Ovary (tissue), 9 donors: ENCODE data around the gene VENTX. TPM values are rescaled to one million over a fixed set of nuclear protein-coding genes. Genes with fewer than 3 reads are reported as not detected.

Experiments used
- DNase-seq, 5 donors: peaks; one replicate each; pipeline ENCODE4 v3.0.0-alpha.2; 2019 to 2020
- H3K27ac ChIP-seq, 2 donors: fragments of 200-600 bp; one replicate each; pipeline versions ENCODE4 v1.5.1 to v1.8.0; 2019 to 2022
- H3K27me3 ChIP-seq: fragments of 200-600 bp; one replicate; pipeline ENCODE4 v1.8.0; 2022
- H3K36me3 ChIP-seq: fragments of 200-600 bp; sonication (generic); one replicate; pipeline ENCODE4 v1.5.1; 2019
- H3K4me1 ChIP-seq: one replicate; pipeline ENCODE4 v1.8.1; 2013; ENCODE audit warnings: mild to moderate bottlenecking, moderate library complexity; ENCODE audit not compliant: insufficient read depth
- H3K4me3 ChIP-seq: fragments of 200-600 bp; sonication (generic); one replicate; pipeline ENCODE4 v1.5.1; 2017
- H3K9me3 ChIP-seq, 2 donors: fragments of 200-600 bp in 1 of 2; sonication (generic) in 1 of 2; one replicate each; pipeline versions ENCODE4 v1.5.1 to v1.8.1; 2013 to 2019; ENCODE audit warnings: mild to moderate bottlenecking in 1 of 2, moderate library complexity in 1 of 2
- CTCF ChIP-seq, 3 donors: fragments of 450-650 bp in 2 of 3; fragments of 200-600 bp in 1 of 3; IDR thresholded peaks; one replicate each; pipeline versions ENCODE4 v1.5.1 to v1.8.0; 2016 to 2022; ENCODE audit warnings: antibody characterized with exemption in 3 of 3, mild to moderate bottlenecking in 1 of 3
- EP300 ChIP-seq: sonication (generic); formaldehyde crosslinking; IDR thresholded peaks from one replicate; pipeline ENCODE4 v1.6.1; 2017; ENCODE audit warnings: antibody characterized with exemption
- POLR2A ChIP-seq: fragments of 450-650 bp; IDR thresholded peaks from one replicate; pipeline ENCODE4 v1.6.1; 2017; ENCODE audit warnings: antibody characterized with exemption, mild to moderate bottlenecking, moderate library complexity
- WGBS, 3 donors: extraction: QIAGEN DNeasy Blood & Tissue Kit in 1 of 3; methylation state at CpG; one replicate each; pipeline versions ENCODE4 v1.1.5 to v1.1.7; 2013 to 2017; 5-methylcytosine and 5-hydroxymethylcytosine counted together
- intact Hi-C, 4 donors: fragments of 100-400 bp; cut with DNase I; formaldehyde crosslinking; loops; one replicate each; pipeline versions ENCODE4 v1.11.0 to v1.15.1; 2022 to 2023
- polyA plus RNA-seq, 2 donors: library from polyadenylated mRNA; stranded (reverse); fragments of 200-250 nt in 1 of 2; fragments of 350-450 nt in 1 of 2; fragmentation: Illumina TruSeq in 1 of 2; extraction: RNeasy Lipid Tissue Mini Kit (QIAGEN cat#74804) in 1 of 2; gene quantifications; one replicate each; pipeline ENCODE4 v1.2.3, GENCODE V29; 2013 to 2014
- total RNA-seq, 7 donors: library from RNA; depleted of rRNA in 2 of 7; stranded (reverse); fragments of >200 nt in 2 of 7; fragmentation: NEBNext Ultra II Directional in 3 of 7; extraction: Animal tissue kit (Norgen Biotek cat#: 25700) in 3 of 7; gene quantifications; one replicate each; pipeline versions ENCODE4 v1.1.0 to v1.2.4, GENCODE V29; 2016 to 2023
- donor health status: DM: no; HTN: no; CAD: no; lungs with moderate emphysema.
- donor health status: DM: no; HTN: no; CAD: no.
- donor health status: Bipolar disorder and iron deficiency.
- donor health status: DM: yes; HTN: yes; CAD: no.
- donor health status: DM: no; HTN: no; CAD: no.
- donor health status: DM: yes; HTN: yes; CAD: no.

The VENTX gene
- total and polyA plus RNA-seq, 9 donors = 0.23 to 2.2 (median 0.83) TPM

- Histone ChIP-seq H3K27ac (peak overlapping the region; percentile 97 to 98), H3K9me3 (no peaks in the 10 kb centered on the region), H3K4me1 (peaks cover 46% of the 10 kb centered on the region), H3K27me3 (no peaks in the 10 kb centered on the region), H3K36me3 (no peaks in the 10 kb centered on the region), H3K4me3 (no peak overlapping the region)
- DNase-seq = peak in 2 of 5 donors; percentile 61 to 70
- WGBS, 3 donors = 69 to 78% (median 75%) methylated on average over 20 to 21 of the region's 21 CpGs
- TF ChIP-seq EP300 (no peak), POLR2A (no peak), CTCF (IDR thresholded peaks at IDR 0.05) (no peak)
- intact Hi-C loops = no loop called here
These were observed 11.6 kb downstream of the VENTX start for GRCh38 chr10:133249094-133249780.

GRCh38 chr10:133249975-133250754, 12.5 kb downstream of the VENTX start:
- 19 to 29% (median 23%) methylated on average over 11 of the region's 11 CpGs for WGBS, 3 donors
- Histone ChIP-seq H3K4me1 (peaks cover 54% of the 10 kb centered on the region), H3K27me3 (no peaks in the 10 kb centered on the region), H3K27ac (peak overlapping the region; percentile 86 to 97), H3K36me3 (no peaks in the 10 kb centered on the region), H3K4me3 (no peak overlapping the region), H3K9me3 (no peaks in the 10 kb centered on the region)
- DNase-seq = peak; percentile 82 to 90 (median 90)
- TF ChIP-seq CTCF (IDR thresholded peaks at IDR 0.05) (no peak), POLR2A (no peak), EP300 (no peak)
- intact Hi-C loops = no loop called here

GRCh38 chr10:133251388-133252222, 13.9 kb downstream of the VENTX start:
- peak; percentile 74 to 88 (median 83) for DNase-seq
- H3K4me3 ChIP-seq = no peak overlapping the region
- no peaks in the 10 kb centered on the region for H3K36me3 ChIP-seq
- no peaks in the 10 kb centered on the region for H3K27me3 ChIP-seq
- H3K27ac ChIP-seq = peak overlapping the region; percentile 86 to 97
- peaks cover 55% of the 10 kb centered on the region for H3K4me1 ChIP-seq
- WGBS, 3 donors = 27 to 42% (median 32%) methylated on average over 22 to 28 of the region's 28 CpGs
- no peaks in the 10 kb centered on the region for H3K9me3 ChIP-seq
- intact Hi-C loops = no loop called here
- TF ChIP-seq POLR2A (no peak), CTCF (IDR thresholded peaks at IDR 0.05) (no peak), EP300 (no peak)

GRCh38 chr10:133252223-133252552, 14.5 kb downstream of the VENTX start:
- TF ChIP-seq EP300 (no peak), POLR2A (no peak), CTCF (IDR thresholded peaks at IDR 0.05) (no peak)
- Histone ChIP-seq H3K27me3 (no peaks in the 10 kb centered on the region), H3K9me3 (no peaks in the 10 kb centered on the region), H3K36me3 (no peaks in the 10 kb centered on the region), H3K4me1 (peaks cover 55% of the 10 kb centered on the region), H3K27ac (peak overlapping the region in 1 of 2 donors; percentile 97), H3K4me3 (no peak overlapping the region)
- intact Hi-C loops = no loop called here
- 40 to 68% (median 42%) methylated on average over 9 to 12 of the region's 12 CpGs for WGBS, 3 donors
- DNase-seq = no peak
